ENCODE measurements around the gene GREM1.

Gene GREM1

DNA sequence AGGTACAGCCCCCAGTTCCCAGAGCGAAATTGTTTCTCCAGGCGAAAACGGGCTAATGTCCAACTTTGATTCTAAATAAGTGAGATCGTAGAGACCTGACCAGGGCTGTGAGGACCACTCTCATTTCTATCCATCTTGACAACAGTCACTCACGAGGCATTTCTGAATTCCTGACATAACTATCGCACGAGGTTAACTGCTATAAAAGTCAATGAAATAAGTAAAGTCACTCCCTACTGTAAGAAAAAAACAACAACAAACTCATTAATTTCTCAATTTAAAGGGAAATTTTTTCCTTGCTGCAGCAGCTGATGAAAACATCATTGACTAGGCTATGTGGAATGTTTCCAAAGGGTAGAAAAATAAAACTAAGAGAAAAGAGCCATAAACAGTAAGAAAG, 69.1 kb downstream of the GREM1 start:
- WGBS (ENCODE audit: extremely low coverage, insufficient coverage, low lambda C conversion rate): no CpG with 5 or more reads among the region's 7 CpGs
- DNase-seq: peak; percentile 67
- Histone ChIP-seq H3K23ac (ENCODE audit: low read length) (no peak overlapping the region), H3K56ac (ENCODE audit: low read length) (no peak overlapping the region), H3K4ac (ENCODE audit: low read depth, low read length) (no peak overlapping the region), H3K4me3 (ENCODE audit: low read length) (no peak overlapping the region), H3K4me1 (ENCODE audit: control insufficient read depth, low read depth, low read length) (no peaks in the 10 kb centered on the region), H3K79me1 (ENCODE audit: low read length) (no peaks in the 10 kb centered on the region), H2BK120ac (ENCODE audit: low read depth, low read length) (no peak overlapping the region), H3K9ac (ENCODE audit: low read length) (no peak overlapping the region), H2AK5ac (ENCODE audit: low read length) (no peak overlapping the region), H4K5ac (ENCODE audit: low read length) (no peak overlapping the region), H3K4me2 (ENCODE audit: low read length) (no peak overlapping the region), H3K79me2 (ENCODE audit: control insufficient read depth, insufficient read depth, low read length) (no peaks in the 10 kb centered on the region), H3K36me3 (ENCODE audit: control insufficient read depth, insufficient read depth, low read length) (no peaks in the 10 kb centered on the region), H3K27me3 (ENCODE audit: insufficient read depth, low read length, poor library complexity) (no peaks in the 10 kb centered on the region), H2BK15ac (replicated peaks; ENCODE audit: low read depth) (no peak overlapping the region), H3K18ac (ENCODE audit: low read length) (no peak overlapping the region), H4K8ac (ENCODE audit: low read depth, low read length) (no peak overlapping the region), H3K27ac (ENCODE audit: low read depth, low read length) (no peak overlapping the region), H2BK5ac (ENCODE audit: low read length) (no peak overlapping the region)

DNA sequence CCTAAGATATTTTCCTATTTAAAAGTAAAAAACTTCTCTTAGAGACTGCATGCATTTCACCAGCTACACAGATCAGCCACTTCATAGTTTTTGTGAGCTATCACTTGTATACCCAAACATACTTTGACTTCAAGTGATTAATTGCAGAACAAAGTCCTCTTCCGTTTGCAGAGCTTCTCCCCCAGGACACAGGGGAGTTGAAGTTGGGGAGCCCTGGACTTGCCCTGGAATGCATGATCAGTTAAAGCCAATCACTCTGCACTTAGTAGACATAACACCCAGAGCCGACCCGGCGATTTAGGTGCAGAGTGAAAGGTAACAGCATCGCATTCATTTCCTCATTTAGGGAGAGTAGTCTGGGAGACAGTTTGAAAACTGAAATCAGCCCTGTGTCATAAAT, 70.1 kb downstream of the GREM1 start:
- no peak overlapping the region for H3K27ac ChIP-seq (ENCODE audit: low read depth, low read length)
- no peaks in the 10 kb centered on the region for H3K27me3 ChIP-seq (ENCODE audit: insufficient read depth, low read length, poor library complexity)
- no peaks in the 10 kb centered on the region for H3K4me1 ChIP-seq (ENCODE audit: control insufficient read depth, low read depth, low read length)
- no peak overlapping the region for H3K56ac ChIP-seq (ENCODE audit: low read length)
- H3K4me2 ChIP-seq (ENCODE audit: low read length): no peak overlapping the region
- no peak overlapping the region for H4K8ac ChIP-seq (ENCODE audit: low read depth, low read length)
- no peaks in the 10 kb centered on the region for H3K79me1 ChIP-seq (ENCODE audit: low read length)
- H4K5ac ChIP-seq (ENCODE audit: low read length): no peak overlapping the region
- H3K4me3 ChIP-seq (ENCODE audit: low read length): no peak overlapping the region
- no peak overlapping the region for H3K4ac ChIP-seq (ENCODE audit: low read depth, low read length)
- H2BK15ac ChIP-seq (replicated peaks; ENCODE audit: low read depth): no peak overlapping the region
- no peak overlapping the region for H3K23ac ChIP-seq (ENCODE audit: low read length)
- no peak overlapping the region for H2BK120ac ChIP-seq (ENCODE audit: low read depth, low read length)
- no peaks in the 10 kb centered on the region for H3K36me3 ChIP-seq (ENCODE audit: control insufficient read depth, insufficient read depth, low read length)
- WGBS (ENCODE audit: extremely low coverage, insufficient coverage, low lambda C conversion rate): no CpG with 5 or more reads among the region's 5 CpGs
- H3K18ac ChIP-seq (ENCODE audit: low read length): no peak overlapping the region
- no peak overlapping the region for H2BK5ac ChIP-seq (ENCODE audit: low read length)
- no peak for DNase-seq
- no peak overlapping the region for H2AK5ac ChIP-seq (ENCODE audit: low read length)
- no peak overlapping the region for H3K9ac ChIP-seq (ENCODE audit: low read length)
- no peaks in the 10 kb centered on the region for H3K79me2 ChIP-seq (ENCODE audit: control insufficient read depth, insufficient read depth, low read length)

DNA sequence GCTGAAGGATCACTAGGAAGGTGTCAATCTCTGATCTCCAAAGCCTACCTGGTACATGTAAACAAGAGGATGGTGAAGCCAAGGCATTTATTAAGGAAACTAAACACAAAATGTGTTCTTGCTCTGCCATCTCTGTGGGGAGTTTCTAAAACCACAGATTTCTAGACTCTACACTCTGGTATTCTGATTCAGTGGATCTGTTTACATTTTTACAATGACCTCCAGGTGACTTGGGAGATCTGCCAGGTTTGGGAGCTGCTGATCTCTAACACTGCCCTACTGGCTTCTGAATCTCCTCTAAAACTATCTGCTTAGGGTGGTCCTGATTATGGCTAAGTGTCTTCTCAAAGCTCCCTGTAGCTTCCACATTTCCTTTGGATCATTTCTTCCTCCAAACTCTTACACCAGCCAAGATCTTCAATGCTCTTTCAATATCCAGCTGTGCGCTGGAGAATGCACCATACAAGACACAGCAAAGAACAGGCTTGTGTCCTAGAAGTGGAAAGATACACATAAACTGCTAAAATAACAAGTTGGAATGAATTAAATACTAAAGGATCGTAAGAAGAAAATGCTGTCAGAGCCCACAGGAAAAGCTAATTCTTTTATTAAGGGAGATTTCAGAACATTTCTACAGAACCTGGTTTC, 72.7 kb downstream of the GREM1 start:
- Histone ChIP-seq H3K27me3 (ENCODE audit: insufficient read depth, low read length, poor library complexity) (no peaks in the 10 kb centered on the region), H4K5ac (ENCODE audit: low read length) (no peak overlapping the region), H3K4me2 (ENCODE audit: low read length) (no peak overlapping the region), H2BK120ac (ENCODE audit: low read depth, low read length) (no peak overlapping the region), H3K23ac (ENCODE audit: low read length) (no peak overlapping the region), H2BK5ac (ENCODE audit: low read length) (no peak overlapping the region), H3K4me3 (ENCODE audit: low read length) (no peak overlapping the region), H3K79me2 (ENCODE audit: control insufficient read depth, insufficient read depth, low read length) (no peaks in the 10 kb centered on the region), H3K79me1 (ENCODE audit: low read length) (no peaks in the 10 kb centered on the region), H3K27ac (ENCODE audit: low read depth, low read length) (no peak overlapping the region), H3K9ac (ENCODE audit: low read length) (no peak overlapping the region), H3K4me1 (ENCODE audit: control insufficient read depth, low read depth, low read length) (no peaks in the 10 kb centered on the region), H4K8ac (ENCODE audit: low read depth, low read length) (no peak overlapping the region), H3K18ac (ENCODE audit: low read length) (no peak overlapping the region), H3K4ac (ENCODE audit: low read depth, low read length) (no peak overlapping the region), H3K36me3 (ENCODE audit: control insufficient read depth, insufficient read depth, low read length) (no peaks in the 10 kb centered on the region), H3K56ac (ENCODE audit: low read length) (no peak overlapping the region), H2BK15ac (replicated peaks; ENCODE audit: low read depth) (no peak overlapping the region), H2AK5ac (ENCODE audit: low read length) (no peak overlapping the region)
- DNase-seq: no peak
- WGBS (ENCODE audit: extremely low coverage, insufficient coverage, low lambda C conversion rate): no CpG with 5 or more reads among the region's 2 CpGs

DNA sequence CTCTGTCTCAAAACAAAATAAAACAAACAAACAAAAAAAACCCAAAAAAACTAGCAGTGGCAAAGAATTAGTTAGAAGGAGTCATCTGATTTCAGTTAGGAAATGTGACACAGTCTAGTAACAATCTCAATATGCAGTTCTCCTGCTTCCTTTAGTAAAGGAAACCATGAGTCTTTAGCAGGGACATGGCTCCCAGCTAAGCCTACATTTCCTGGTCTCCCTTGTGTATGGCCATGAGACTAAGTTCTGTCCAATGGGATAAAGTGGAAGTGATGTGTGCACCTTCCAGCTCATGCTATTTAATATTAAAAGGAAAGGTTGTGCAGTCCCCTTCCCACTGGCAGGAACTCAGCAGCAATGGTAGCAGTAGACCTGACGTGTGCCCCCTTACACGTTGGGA, 74.6 kb downstream of the GREM1 start:
- no peaks in the 10 kb centered on the region for H3K79me2 ChIP-seq (ENCODE audit: control insufficient read depth, insufficient read depth, low read length)
- H3K23ac ChIP-seq (ENCODE audit: low read length): no peak overlapping the region
- no peak for DNase-seq
- H3K79me1 ChIP-seq (ENCODE audit: low read length): no peaks in the 10 kb centered on the region
- no peak overlapping the region for H3K18ac ChIP-seq (ENCODE audit: low read length)
- H3K9ac ChIP-seq (ENCODE audit: low read length): no peak overlapping the region
- no peak overlapping the region for H3K4me2 ChIP-seq (ENCODE audit: low read length)
- H4K5ac ChIP-seq (ENCODE audit: low read length): no peak overlapping the region
- no peaks in the 10 kb centered on the region for H3K4me1 ChIP-seq (ENCODE audit: control insufficient read depth, low read depth, low read length)
- WGBS (ENCODE audit: extremely low coverage, insufficient coverage, low lambda C conversion rate): no CpG with 5 or more reads among the region's 2 CpGs
- no peak overlapping the region for H4K8ac ChIP-seq (ENCODE audit: low read depth, low read length)
- H3K56ac ChIP-seq (ENCODE audit: low read length): no peak overlapping the region
- no peak overlapping the region for H3K4ac ChIP-seq (ENCODE audit: low read depth, low read length)
- H3K4me3 ChIP-seq (ENCODE audit: low read length): no peak overlapping the region
- H3K27me3 ChIP-seq (ENCODE audit: insufficient read depth, low read length, poor library complexity): no peaks in the 10 kb centered on the region
- no peak overlapping the region for H3K27ac ChIP-seq (ENCODE audit: low read depth, low read length)
- H2BK120ac ChIP-seq (ENCODE audit: low read depth, low read length): no peak overlapping the region
- H3K36me3 ChIP-seq (ENCODE audit: control insufficient read depth, insufficient read depth, low read length): no peaks in the 10 kb centered on the region
- H2AK5ac ChIP-seq (ENCODE audit: low read length): no peak overlapping the region
- H2BK15ac ChIP-seq (replicated peaks; ENCODE audit: low read depth): no peak overlapping the region
- no peak overlapping the region for H2BK5ac ChIP-seq (ENCODE audit: low read length)

All from mesendoderm (in vitro differentiated cells).